ENCODE measurements around the gene SYT7. TPM values are rescaled to one million over a fixed set of nuclear protein-coding genes. Genes with fewer than 3 reads are reported as not detected.

Gene SYT7
- total and polyA plus RNA-seq, 2 of the 8 experiments (the other 6 are each of a cell fraction or from before 2014, with no cell fraction given): 9.6 to 10.5 TPM

- Histone ChIP-seq H3K27ac (ENCODE audit: low read depth, low read length) (no peak overlapping the region), H2BK5ac (ENCODE audit: low read depth, low read length) (no peak overlapping the region), H4K8ac (ENCODE audit: extremely low read depth, insufficient read depth, low read length) (no peak overlapping the region), H3K4me3 (ENCODE audit: extremely low read depth in 1 of 4, insufficient read depth in 2 of 4, low read depth in 3 of 4, low read length in 4 of 4) (no peak overlapping the region), H2BK15ac (ENCODE audit: low read length) (0 out of 2 replicates have a peak overlapping the region, but pooled peaks have one; percentile 4), H2BK120ac (replicated peaks; ENCODE audit: low read depth, low read length) (no peak overlapping the region), H3K4ac (replicated peaks; ENCODE audit: insufficient read length, low read depth, low read length) (peak overlapping the region; percentile 35), H3K79me1 (ENCODE audit: low read depth, low read length) (no peaks in the 10 kb centered on the region), H3K23me2 (ENCODE audit: low read depth, low read length) (peaks cover 1% of the 10 kb centered on the region; the same call in 1 of the 2 replicates), H3K27me3 (replicated peaks in 1 of 4; ENCODE audit: control insufficient read depth in 3 of 4, extremely low read depth in 1 of 4, insufficient read depth in 3 of 4, low read length in 3 of 4) (no peaks in the 10 kb centered on the region), H3K79me2 (ENCODE audit: control insufficient read depth in 1 of 2, insufficient read depth in 2 of 2, low read length in 2 of 2) (no peaks in the 10 kb centered on the region), H2AFZ (ENCODE audit: low read length) (no peak overlapping the region), H3K9ac (replicated peaks in 1 of 4; ENCODE audit: extremely low read depth in 1 of 4, low read depth in 3 of 4, low read length in 3 of 4) (no peak overlapping the region; a peak in 1 of 7 replicates), H3K4me1 (replicated peaks in 1 of 4; ENCODE audit: control insufficient read depth in 3 of 4, insufficient read depth in 4 of 4, low read length in 3 of 4) (peaks cover 0 to 3% (median 2%) of the 10 kb centered on the region in 4 experiments; a peak in 4 of 7 replicates), H3K4me2 (ENCODE audit: insufficient read depth in 1 of 2, low read depth in 2 of 2, low read length in 2 of 2) (no peak overlapping the region), H3K9me3 (ENCODE audit: insufficient read depth in 2 of 2, low read depth in 1 of 2, low read length in 1 of 2) (0 out of 4 replicates have a peak, but pooled peaks cover 0 to 3% of the 10 kb centered on the region in 2 experiments), H3K36me3 (ENCODE audit: control insufficient read depth in 2 of 4, insufficient read depth in 4 of 4, low read length in 3 of 4) (no peaks in the 10 kb centered on the region), H2BK20ac (ENCODE audit: low read length) (no peak overlapping the region), H4K5ac (ENCODE audit: insufficient read length, low read depth, low read length) (no peak overlapping the region), H3K23ac (ENCODE audit: insufficient read length) (no peak overlapping the region), H3K18ac (ENCODE audit: extremely low read depth, low read length) (peak overlapping the region; percentile 71), H3K14ac (ENCODE audit: insufficient read length) (no peak overlapping the region), H4K91ac (replicated peaks; ENCODE audit: insufficient read length, low read length) (no peak overlapping the region), H3K56ac (replicated peaks; ENCODE audit: insufficient read length, low read depth, low read length) (no peak overlapping the region), H2BK12ac (ENCODE audit: low read depth, low read length) (peak overlapping the region; percentile 68; the same call in 1 of the 2 replicates), H2AK5ac (ENCODE audit: low read depth, low read length) (no peak overlapping the region), H4K20me1 (replicated peaks in 1 of 2; ENCODE audit: control insufficient read depth in 1 of 2, insufficient read depth in 2 of 2, low read length in 2 of 2) (no peaks in the 10 kb centered on the region)
- FAIRE-seq: no peak
- CTCF ChIA-PET (ENCODE audit: partially characterized antibody): interaction anchor here (0.6 to 7.4 kb wide), 25 partner anchors 8 to 1136 kb away, joined by 3 to 73 read pairs (median 5); no protein-coding TSS in a partner anchor
- no peak for DNase-seq (ENCODE audit: low read depth in 1 of 2, low spot score in 2 of 2)
- POLR2A ChIA-PET (ENCODE audit: partially characterized antibody): interaction anchor here (0.6 to 1.8 kb wide), 4 partner anchors 10 to 68 kb away, joined by 3 to 6 read pairs (median 3); no protein-coding TSS in a partner anchor
- 82 to 90% methylated on average over 1 to 22 of the region's 22 CpGs for WGBS, 2 experiments (ENCODE audit: extremely low coverage in 1 of 2, insufficient coverage in 1 of 2, insufficient read length in 1 of 2, insufficient replicate concordance in 2 of 2, low coverage in 1 of 2, low lambda C conversion rate in 2 of 2, missing lambda C conversion rate in 1 of 2)
- TF ChIP-seq GABPA (IDR thresholded peaks at IDR 0.05; ENCODE audit: borderline replicate concordance, insufficient read depth, low read length): no peak
- TF ChIP-seq TBP (IDR thresholded peaks at IDR 0.05; ENCODE audit: low read depth, low read length): no peak
- no peak for TF ChIP-seq TCF12 (IDR thresholded peaks at IDR 0.05; ENCODE audit: low read depth, low read length)
- TF ChIP-seq TAF1 (IDR thresholded peaks at IDR 0.05; ENCODE audit: low read depth, low read length): no peak
- no peak for TF ChIP-seq SIX5 (IDR thresholded peaks at IDR 0.05; ENCODE audit: low read depth, low read length)
- no peak for TF ChIP-seq CEBPB (IDR thresholded peaks at IDR 0.05; ENCODE audit: low read depth, low read length)
- TF ChIP-seq CBX8 (IDR thresholded peaks at IDR 0.05; ENCODE audit: borderline replicate concordance, low read depth, low read length): no peak
- TF ChIP-seq USF2 (IDR thresholded peaks at IDR 0.05; ENCODE audit: low read length): no peak
- no peak for TF ChIP-seq EGR1 (IDR thresholded peaks at IDR 0.05; ENCODE audit: borderline replicate concordance, low read depth, low read length)
- TF ChIP-seq EZH2 (IDR thresholded peaks at IDR 0.05; ENCODE audit: low read depth, low read length, severe bottlenecking): no peak
These were observed 28.4 kb upstream of the SYT7 start for GRCh38 chr11:61609000-61609979.

Measured in H1 (cell line).